ENCODE measurements around the gene ACTRT2. TPM values are rescaled to one million over a fixed set of nuclear protein-coding genes. Genes with fewer than 3 reads are reported as not detected.

The ACTRT2 gene
- total RNA-seq, 4 donors from 2014 or later, result not detected

- no peak for DNase-seq
- Histone ChIP-seq H3K36me3 (no peaks in the 10 kb centered on the region), H3K9me3 (no peaks in the 10 kb centered on the region), H3K27me3 (peaks cover 0 to 5% (median 0%) of the 10 kb centered on the region in 3 donors), H3K4me1 (no peaks in the 10 kb centered on the region), H3K27ac (no peak overlapping the region), H3K4me3 (no peak overlapping the region)
- in situ Hi-C loops (cut with MboI; ENCODE audit: low sequenced_read_pairs in 4 of 4) (no loop called here), intact Hi-C loops (cut with DNase I; ENCODE audit: low total_unique reads) (no loop called here)
- TF ChIP-seq CTCF (IDR thresholded peaks at IDR 0.05 in 4 of 5, conservative IDR thresholded peaks at IDR 0.05 in 1 of 5) (no peak), POLR2A (IDR thresholded peaks at IDR 0.05) (no peak)
- ATAC-seq, result no peak
Measured at GRCh38 chr1:2989976-2990375, 31.3 kb upstream of the ACTRT2 start.

- no peak for ATAC-seq
- TF ChIP-seq CTCF (IDR thresholded peaks at IDR 0.05 in 4 of 5, conservative IDR thresholded peaks at IDR 0.05 in 1 of 5) (no peak), POLR2A (IDR thresholded peaks at IDR 0.05) (no peak)
- Histone ChIP-seq H3K36me3 (no peaks in the 10 kb centered on the region), H3K4me3 (no peak overlapping the region), H3K4me1 (no peaks in the 10 kb centered on the region), H3K27me3 (peaks cover 0 to 5% (median under 1%) of the 10 kb centered on the region in 3 donors), H3K9me3 (no peaks in the 10 kb centered on the region), H3K27ac (no peak overlapping the region)
- intact Hi-C loops (cut with DNase I; ENCODE audit: low total_unique reads), result no loop called here
- in situ Hi-C loops (cut with MboI; ENCODE audit: low sequenced_read_pairs in 4 of 4), result no loop called here
- no peak for DNase-seq
Measured at GRCh38 chr1:2990376-2991115, 30.7 kb upstream of the ACTRT2 start.

- peaks cover 0 to 6% (median 0%) of the 10 kb centered on the region in 3 donors for H3K9me3 ChIP-seq
- H3K27ac ChIP-seq, result no peak overlapping the region
- H3K36me3 ChIP-seq, result no peaks in the 10 kb centered on the region
- peaks cover 0 to 5% (median 5%) of the 10 kb centered on the region in 3 donors for H3K27me3 ChIP-seq
- no peak for ATAC-seq
- in situ Hi-C loops (cut with MboI; ENCODE audit: low sequenced_read_pairs in 4 of 4), result no loop called here
- DNase-seq, result no peak
- no peaks in the 10 kb centered on the region for H3K4me1 ChIP-seq
- intact Hi-C loops (cut with DNase I; ENCODE audit: low total_unique reads), result no loop called here
- no peak overlapping the region for H3K4me3 ChIP-seq
- no peak for TF ChIP-seq CTCF (IDR thresholded peaks at IDR 0.05 in 4 of 5, conservative IDR thresholded peaks at IDR 0.05 in 1 of 5)
- TF ChIP-seq POLR2A (IDR thresholded peaks at IDR 0.05), result no peak
Measured at GRCh38 chr1:2991753-2992495, 29.3 kb upstream of the ACTRT2 start.

GRCh38 chr1:2998503-2999100, 22.7 kb upstream of the ACTRT2 start:
- ATAC-seq (no peak), DNase-seq (no peak)
- Histone ChIP-seq H3K9me3 (peaks cover 0 to 6% (median 0%) of the 10 kb centered on the region in 3 donors), H3K4me1 (no peaks in the 10 kb centered on the region), H3K4me3 (no peak overlapping the region), H3K27ac (no peak overlapping the region), H3K27me3 (peaks cover 5 to 18% (median 16%) of the 10 kb centered on the region in 3 donors), H3K36me3 (no peaks in the 10 kb centered on the region)
- no peak for TF ChIP-seq CTCF (IDR thresholded peaks at IDR 0.05 in 4 of 5, conservative IDR thresholded peaks at IDR 0.05 in 1 of 5)
- TF ChIP-seq POLR2A (IDR thresholded peaks at IDR 0.05), result no peak
- in situ Hi-C loops (cut with MboI; ENCODE audit: low sequenced_read_pairs in 4 of 4), result no loop called here
- intact Hi-C loops (cut with DNase I; ENCODE audit: low total_unique reads), result no loop called here

Data from gastrocnemius medialis (tissue), 4 donors.